GM23248 (cell line): ENCODE measurements around the gene DHRS7B. TPM values are rescaled to one million over a fixed set of nuclear protein-coding genes. Genes with fewer than 3 reads are reported as not detected.
A peak's percentile ranks its signal among the peaks of the same experiment; 100 is the strongest.

ENCODE experiments used
- DNase-seq: peaks from one replicate; pipeline ENCODE4 v3.0.0-alpha.2; 2015
- H2AFZ ChIP-seq: fragments of 200-600 bp; sonication (generic); 2 replicates; pipeline ENCODE4 v1.6.1; 2016; ENCODE audit warnings: antibody characterized with exemption
- H3F3A ChIP-seq: fragments of 200-600 bp; sonication (generic); 2 replicates; pipeline ENCODE4 v1.6.1; 2016; ENCODE audit warnings: mild to moderate bottlenecking, antibody characterized with exemption, mixed run types; ENCODE audit not compliant: insufficient read depth
- H3K27ac ChIP-seq: fragments of 200-600 bp; sonication (generic); 2 replicates; pipeline ENCODE4 v1.5.1; 2016; ENCODE audit warnings: mild to moderate bottlenecking
- H3K27me3 ChIP-seq: fragments of 200-600 bp; sonication (generic); replicated peaks from 2 replicates; pipeline ENCODE4 v1.6.1; 2016; ENCODE audit warnings: mild to moderate bottlenecking; ENCODE audit not compliant: insufficient read depth
- H3K36me3 ChIP-seq: fragments of 200-600 bp; sonication (generic); 2 replicates; pipeline ENCODE4 v1.6.1; 2016; ENCODE audit warnings: low read depth, mild to moderate bottlenecking
- H3K4me1 ChIP-seq: fragments of 200-600 bp; sonication (generic); 2 replicates; pipeline ENCODE4 v1.6.1; 2016; ENCODE audit warnings: mild to moderate bottlenecking; ENCODE audit not compliant: insufficient read depth
- H3K4me2 ChIP-seq: fragments of 200-600 bp; sonication (generic); one replicate; pipeline ENCODE4 v1.6.1; 2016; ENCODE audit warnings: mild to moderate bottlenecking; ENCODE audit not compliant: unreplicated experiment
- H3K4me3 ChIP-seq: fragments of 200-600 bp; sonication (generic); 2 replicates; pipeline ENCODE4 v1.5.1; 2016; ENCODE audit warnings: mild to moderate bottlenecking
- H3K79me2 ChIP-seq: fragments of 200-600 bp; sonication (generic); 2 replicates; pipeline ENCODE4 v1.6.1; 2016; ENCODE audit warnings: mild to moderate bottlenecking; ENCODE audit not compliant: insufficient read depth
- H3K9ac ChIP-seq: fragments of 200-600 bp; sonication (generic); 2 replicates; pipeline ENCODE4 v1.6.1; 2016; ENCODE audit warnings: mild to moderate bottlenecking
- H3K9me2 ChIP-seq: fragments of 200-600 bp; sonication (generic); 2 replicates; pipeline ENCODE4 v1.6.1; 2016; ENCODE audit warnings: mixed run types, mild to moderate bottlenecking, moderate library complexity; ENCODE audit not compliant: insufficient read depth
- H3K9me3 ChIP-seq: fragments of 200-600 bp; sonication (generic); one replicate; pipeline ENCODE4 v1.6.1; 2017; ENCODE audit warnings: low read depth
- H4K20me1 ChIP-seq: fragments of 200-600 bp; sonication (generic); 2 replicates; pipeline ENCODE4 v1.6.0; 2016; ENCODE audit not compliant: insufficient read depth
- EZH2 ChIP-seq: fragments of 200-600 bp; sonication (generic); IDR thresholded peaks from 2 replicates; pipeline ENCODE4 v1.6.1; 2018; ENCODE audit warnings: antibody characterized with exemption, mild to moderate bottlenecking; ENCODE audit not compliant: insufficient read depth, poor library complexity, severe bottlenecking
- EZH2phosphoT487 ChIP-seq: fragments of 200-600 bp; sonication (generic); IDR thresholded peaks from 2 replicates; pipeline ENCODE4 v1.6.1; 2018; ENCODE audit warnings: antibody characterized with exemption, moderate library complexity, mild to moderate bottlenecking, low read depth; ENCODE audit not compliant: insufficient read depth
- WGBS, 2 experiments: methylation state at CpG; one replicate each; pipeline ENCODE4 v1.1.6; 2015 to 2017; ENCODE audit warnings: low lambda C conversion rate in 2 of 2, low coverage in 1 of 2; ENCODE audit errors: missing lambda C conversion rate in 2 of 2; 5-methylcytosine and 5-hydroxymethylcytosine counted together
- in situ Hi-C: fragments of 300-500 bp; cut with MboI; formaldehyde crosslinking; loops from 2 replicates; pipeline ENCODE4 v1.15.0; 2020
- polyA plus RNA-seq: library from polyadenylated mRNA; unstranded; fragments of >200 nt; fragmentation: Nextera tagmentation; extraction: Ambion mirVana; gene quantifications from 2 replicates; pipeline ENCODE4 v1.2.1, GENCODE V29; 2016
- total RNA-seq: library from RNA; depleted of rRNA; stranded (reverse); fragments of >200 nt; shearing (Covaris generic); gene quantifications from 2 replicates; pipeline ENCODE4 v1.2.3, GENCODE V29; 2014

Gene DHRS7B
- total and polyA plus RNA-seq, 2 experiments from 2014 or later: 34.7 to 36.9 TPM

DNA sequence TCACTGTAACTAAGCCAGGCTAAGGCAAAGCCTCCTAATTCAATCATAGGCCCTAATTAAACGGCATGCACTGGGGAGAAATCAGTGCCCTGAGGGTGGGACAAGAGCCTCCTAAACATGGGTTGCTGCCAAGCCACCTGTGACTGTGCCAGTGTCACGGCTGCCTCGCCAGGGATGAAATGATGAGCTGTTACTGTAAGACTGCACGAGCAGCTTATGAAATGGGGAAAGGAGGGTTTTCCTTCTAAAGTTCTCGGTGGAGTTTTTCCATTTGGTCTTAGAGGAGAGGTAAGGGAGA is 74.5 kb downstream of the DHRS7B start:
- peak overlapping the region; percentile 33 for H3K27ac ChIP-seq
- peak overlapping the region; percentile 37 for H3K9ac ChIP-seq
- peak overlapping the region; percentile 9 for H3K4me2 ChIP-seq
- peaks cover 100% of the 10 kb centered on the region for H3K79me2 ChIP-seq
- in situ Hi-C loops: no loop called here
- H3K9me2 ChIP-seq: no peaks in the 10 kb centered on the region
- no peak overlapping the region for H2AFZ ChIP-seq
- H3K4me1 ChIP-seq: peaks cover 27% of the 10 kb centered on the region
- H3F3A ChIP-seq: peaks cover 12% of the 10 kb centered on the region; the same call in 1 of the 2 replicates
- no peaks in the 10 kb centered on the region for H3K9me3 ChIP-seq
- H3K36me3 ChIP-seq: peaks cover 12% of the 10 kb centered on the region; the same call in 1 of the 2 replicates
- peak; percentile 71 for DNase-seq
- H4K20me1 ChIP-seq: no peaks in the 10 kb centered on the region
- WGBS, 2 experiments: 14 to 23% methylated on average over 5 of the region's 5 CpGs
- TF ChIP-seq EZH2phosphoT487 (no peak), EZH2 (no peak)
- H3K4me3 ChIP-seq: no peak overlapping the region
- no peaks in the 10 kb centered on the region for H3K27me3 ChIP-seq

DNA sequence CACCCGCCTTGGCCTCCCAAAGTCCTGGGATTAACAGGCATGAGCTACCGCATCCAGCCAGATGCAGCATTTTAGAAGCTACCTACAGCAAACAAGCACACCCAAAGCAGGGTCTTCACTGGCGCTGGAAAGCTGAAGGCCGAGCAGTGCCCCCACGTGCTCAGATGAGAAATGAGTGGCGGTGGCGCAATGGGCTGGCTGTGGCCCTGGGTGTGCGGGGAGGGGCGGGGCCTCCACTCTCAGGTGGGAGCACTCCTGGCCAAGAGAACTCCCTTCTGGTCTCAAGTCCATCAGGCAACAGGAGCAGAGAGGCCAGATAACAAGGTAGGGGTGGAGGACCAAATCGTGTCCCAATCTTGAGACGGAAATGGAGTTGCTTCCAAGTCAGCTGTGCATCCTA is 75.1 kb downstream of the DHRS7B start:
- Histone ChIP-seq H3K4me1 (peaks cover 27% of the 10 kb centered on the region), H3K4me2 (no peak overlapping the region), H3K27ac (peak overlapping the region; percentile 33), H3K4me3 (no peak overlapping the region), H3K27me3 (no peaks in the 10 kb centered on the region), H3K9me3 (no peaks in the 10 kb centered on the region), H4K20me1 (no peaks in the 10 kb centered on the region), H3K79me2 (peaks cover 100% of the 10 kb centered on the region), H3K36me3 (peaks cover 17% of the 10 kb centered on the region; the same call in 1 of the 2 replicates), H3K9me2 (no peaks in the 10 kb centered on the region), H3F3A (peaks cover 12% of the 10 kb centered on the region; the same call in 1 of the 2 replicates), H3K9ac (no peak overlapping the region), H2AFZ (no peak overlapping the region)
- WGBS, 2 experiments: 87 to 92% methylated on average over 11 of the region's 11 CpGs
- in situ Hi-C loops: no loop called here
- TF ChIP-seq EZH2: no peak
- no peak for TF ChIP-seq EZH2phosphoT487
- no peak for DNase-seq

DNA sequence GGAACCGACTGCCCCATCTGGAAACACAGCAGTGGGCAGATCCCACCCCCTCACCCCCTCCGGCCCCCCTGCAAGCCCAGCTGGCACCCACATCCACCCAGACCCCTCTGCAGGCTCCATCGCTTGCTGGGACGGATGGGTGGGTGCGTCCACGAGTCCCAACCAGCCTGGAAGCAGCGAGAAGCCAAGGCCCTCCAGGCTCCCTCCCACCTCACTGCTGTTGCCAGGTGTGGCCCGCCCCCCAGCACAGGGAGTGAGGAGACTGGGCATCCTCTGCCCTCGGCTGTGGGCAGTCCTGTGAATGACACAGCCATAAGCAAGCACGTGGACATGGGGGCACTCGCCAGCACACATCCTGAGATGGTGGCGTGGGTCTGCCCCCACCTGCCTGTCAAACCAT is 75.7 kb downstream of the DHRS7B start:
- peaks cover 17% of the 10 kb centered on the region; the same call in 1 of the 2 replicates for H3K36me3 ChIP-seq
- WGBS, 2 experiments: 80 to 82% methylated on average over 10 to 12 of the region's 12 CpGs
- H3K4me2 ChIP-seq: no peak overlapping the region
- H3K4me3 ChIP-seq: no peak overlapping the region
- H2AFZ ChIP-seq: no peak overlapping the region
- DNase-seq: no peak
- peaks cover 12% of the 10 kb centered on the region; the same call in 1 of the 2 replicates for H3F3A ChIP-seq
- H4K20me1 ChIP-seq: no peaks in the 10 kb centered on the region
- no peak overlapping the region for H3K9ac ChIP-seq
- H3K4me1 ChIP-seq: peaks cover 27% of the 10 kb centered on the region
- in situ Hi-C loops: no loop called here
- TF ChIP-seq EZH2phosphoT487 (no peak), EZH2 (no peak)
- H3K9me3 ChIP-seq: no peaks in the 10 kb centered on the region
- H3K27me3 ChIP-seq: no peaks in the 10 kb centered on the region
- no peaks in the 10 kb centered on the region for H3K9me2 ChIP-seq
- no peak overlapping the region for H3K27ac ChIP-seq
- peaks cover 100% of the 10 kb centered on the region for H3K79me2 ChIP-seq

DNA sequence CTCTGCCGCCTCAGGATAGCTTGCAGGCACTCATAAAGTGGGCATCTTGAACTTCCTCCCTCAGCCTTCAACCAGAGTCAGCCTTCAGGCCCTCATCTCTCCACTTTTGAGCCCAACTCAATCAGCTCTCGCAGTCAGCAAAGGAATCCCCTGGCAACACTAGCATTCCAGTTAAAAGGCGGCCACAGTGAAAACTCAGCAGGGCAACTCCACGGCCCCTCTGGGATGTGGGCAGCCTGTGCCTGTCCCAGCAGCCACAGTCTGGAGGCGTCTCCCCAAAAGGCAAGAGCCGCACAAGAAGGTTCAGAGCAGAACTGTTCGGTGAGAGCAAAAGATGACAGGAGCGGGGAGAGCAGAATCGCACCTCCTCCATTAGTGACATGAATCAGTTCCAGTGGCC is 78.2 kb downstream of the DHRS7B start:
- Histone ChIP-seq H4K20me1 (no peaks in the 10 kb centered on the region), H3K27ac (no peak overlapping the region), H3K9ac (no peak overlapping the region), H3K4me3 (no peak overlapping the region), H3K9me2 (no peaks in the 10 kb centered on the region), H2AFZ (no peak overlapping the region), H3F3A (0 out of 2 replicates have a peak, but pooled peaks cover 2% of the 10 kb centered on the region), H3K36me3 (peaks cover 6% of the 10 kb centered on the region; the same call in 1 of the 2 replicates), H3K27me3 (no peaks in the 10 kb centered on the region), H3K79me2 (peaks cover 100% of the 10 kb centered on the region), H3K9me3 (no peaks in the 10 kb centered on the region), H3K4me1 (peaks cover 32% of the 10 kb centered on the region), H3K4me2 (no peak overlapping the region)
- WGBS, 2 experiments: 72 to 79% methylated on average over 9 of the region's 9 CpGs
- in situ Hi-C loops: no loop called here
- DNase-seq: no peak
- TF ChIP-seq EZH2: no peak
- no peak for TF ChIP-seq EZH2phosphoT487
